ENCODE measurements around the gene PHC3.
A peak's percentile ranks its signal among the peaks of the same experiment; 100 is the strongest.

PHC3 gene

DNA sequence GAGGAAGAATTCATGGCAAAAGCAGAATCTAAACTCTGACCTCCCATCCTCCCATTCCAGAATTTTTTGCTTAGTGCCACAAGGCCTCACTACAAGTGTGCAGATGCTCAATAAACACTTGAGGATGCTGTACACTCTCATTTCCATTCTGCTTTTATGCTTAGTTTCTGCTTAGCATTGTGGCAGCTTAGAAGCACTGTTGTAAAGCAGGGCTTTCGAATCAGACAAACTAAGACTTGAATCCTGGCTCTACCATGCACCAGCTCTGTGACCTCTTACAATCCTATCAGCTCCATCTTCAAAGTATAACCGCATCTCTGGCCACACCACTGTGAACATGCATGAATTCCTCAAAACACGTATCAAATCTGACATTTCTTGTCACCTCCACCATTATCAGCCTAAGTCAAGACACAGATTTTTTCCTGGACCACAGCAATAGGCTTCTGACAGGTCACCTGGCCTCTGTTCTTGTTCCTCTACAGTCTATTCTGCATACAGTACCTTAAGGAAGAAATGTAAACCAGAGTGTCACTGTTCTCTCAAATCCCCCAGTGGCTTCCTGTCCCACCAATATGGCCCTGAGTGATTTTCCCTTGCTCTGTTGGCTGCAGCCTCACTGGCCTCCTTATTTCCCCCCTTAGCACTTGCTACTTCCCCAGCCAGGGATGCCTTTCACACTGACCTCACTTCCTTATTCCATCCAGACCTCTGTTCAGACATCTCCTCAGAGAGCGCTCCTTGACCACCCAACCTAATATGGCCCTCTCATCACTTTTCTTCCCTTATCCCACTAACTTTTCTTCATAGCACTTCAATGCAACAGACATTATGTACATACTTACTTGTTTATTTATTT, 8.1 kb upstream of the PHC3 start:
- TF ChIP-seq, protein P1, sequence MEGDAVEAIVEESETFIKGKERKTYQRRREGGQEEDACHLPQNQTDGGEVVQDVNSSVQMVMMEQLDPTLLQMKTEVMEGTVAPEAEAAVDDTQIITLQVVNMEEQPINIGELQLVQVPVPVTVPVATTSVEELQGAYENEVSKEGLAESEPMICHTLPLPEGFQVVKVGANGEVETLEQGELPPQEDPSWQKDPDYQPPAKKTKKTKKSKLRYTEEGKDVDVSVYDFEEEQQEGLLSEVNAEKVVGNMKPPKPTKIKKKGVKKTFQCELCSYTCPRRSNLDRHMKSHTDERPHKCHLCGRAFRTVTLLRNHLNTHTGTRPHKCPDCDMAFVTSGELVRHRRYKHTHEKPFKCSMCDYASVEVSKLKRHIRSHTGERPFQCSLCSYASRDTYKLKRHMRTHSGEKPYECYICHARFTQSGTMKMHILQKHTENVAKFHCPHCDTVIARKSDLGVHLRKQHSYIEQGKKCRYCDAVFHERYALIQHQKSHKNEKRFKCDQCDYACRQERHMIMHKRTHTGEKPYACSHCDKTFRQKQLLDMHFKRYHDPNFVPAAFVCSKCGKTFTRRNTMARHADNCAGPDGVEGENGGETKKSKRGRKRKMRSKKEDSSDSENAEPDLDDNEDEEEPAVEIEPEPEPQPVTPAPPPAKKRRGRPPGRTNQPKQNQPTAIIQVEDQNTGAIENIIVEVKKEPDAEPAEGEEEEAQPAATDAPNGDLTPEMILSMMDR (conservative IDR thresholded peaks at IDR 0.05; ENCODE audit: control insufficient read depth, insufficient read depth, low read depth, low read length): no peak
- no peak for DNase-seq (ENCODE audit: low read depth)
- H3K4me3 ChIP-seq (ENCODE audit: control insufficient read depth, low read depth, low read length): no peak overlapping the region

GRCh38 chr3:170180079-170180907, 1.2 kb downstream of the PHC3 start:
- TF ChIP-seq, protein P1 (conservative IDR thresholded peaks at IDR 0.05; ENCODE audit: control insufficient read depth, insufficient read depth, low read depth, low read length): no peak
- peak; percentile 26 for DNase-seq (ENCODE audit: low read depth)
- H3K4me3 ChIP-seq (ENCODE audit: control insufficient read depth, low read depth, low read length): peak overlapping the region; percentile 95

GRCh38 chr3:170179432-170179831, 2.1 kb downstream of the PHC3 start:
- TF ChIP-seq, protein P1 (conservative IDR thresholded peaks at IDR 0.05; ENCODE audit: control insufficient read depth, insufficient read depth, low read depth, low read length): no peak
- no peak for DNase-seq (ENCODE audit: low read depth)
- peak overlapping the region; percentile 95 for H3K4me3 ChIP-seq (ENCODE audit: control insufficient read depth, low read depth, low read length)

GRCh38 chr3:170178651-170179050, 2.9 kb downstream of the PHC3 start:
- no peak overlapping the region for H3K4me3 ChIP-seq (ENCODE audit: control insufficient read depth, low read depth, low read length)
- DNase-seq (ENCODE audit: low read depth): no peak
- TF ChIP-seq, protein P1 (conservative IDR thresholded peaks at IDR 0.05; ENCODE audit: control insufficient read depth, insufficient read depth, low read depth, low read length): no peak

DNA sequence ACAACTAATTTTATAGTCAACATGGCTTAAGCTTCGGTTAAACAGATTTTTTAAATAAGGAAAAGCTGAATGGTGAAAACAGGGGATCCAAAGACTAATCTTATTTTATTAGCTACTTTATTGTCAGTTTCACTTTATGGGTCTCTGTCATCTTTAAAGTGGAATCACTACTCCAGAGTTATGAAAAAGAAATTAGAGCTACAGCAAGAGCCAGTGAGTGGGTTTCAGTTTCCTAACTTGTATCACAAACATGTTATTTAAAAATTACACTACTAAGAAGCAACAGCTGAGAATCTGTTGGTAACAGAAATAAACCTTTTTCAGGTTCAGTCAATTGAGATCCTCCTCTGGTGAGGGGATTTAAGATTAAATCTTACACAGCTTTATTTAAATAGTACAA, 10.0 kb downstream of the PHC3 start:
- TF ChIP-seq, protein P1 (conservative IDR thresholded peaks at IDR 0.05; ENCODE audit: control insufficient read depth, insufficient read depth, low read depth, low read length): no peak
- no peak for DNase-seq (ENCODE audit: low read depth)
- H3K4me3 ChIP-seq (ENCODE audit: control insufficient read depth, low read depth, low read length): no peak overlapping the region

DNA sequence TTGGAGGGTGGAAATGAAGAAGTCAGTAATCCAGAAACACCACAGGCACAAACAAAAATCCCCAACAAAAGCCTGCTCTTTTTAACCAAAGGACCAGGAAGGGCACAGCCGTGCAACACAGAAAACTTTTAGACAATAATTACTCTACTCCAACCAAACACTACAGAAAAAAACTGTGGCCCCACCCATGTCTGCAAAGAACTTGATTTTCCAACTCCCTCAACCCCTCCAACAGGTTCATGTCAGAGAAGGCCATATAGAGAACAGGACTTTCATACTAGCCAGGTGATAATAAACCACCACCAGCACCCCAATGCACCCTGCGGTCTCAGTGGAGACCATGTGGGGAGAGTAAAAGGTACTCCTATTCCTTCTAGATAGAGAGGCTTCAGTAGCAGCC, 16.8 kb downstream of the PHC3 start:
- no peak overlapping the region for H3K4me3 ChIP-seq (ENCODE audit: control insufficient read depth, low read depth, low read length)
- TF ChIP-seq, protein P1 (conservative IDR thresholded peaks at IDR 0.05; ENCODE audit: control insufficient read depth, insufficient read depth, low read depth, low read length): no peak
- no peak for DNase-seq (ENCODE audit: low read depth)
